ENCODE data around the gene SEMA4A.
"Not testable (repeated sequence)": the region's sequence is repeated elsewhere in the genome, so short reads cannot be mapped to it uniquely, and the experiment has no call there.

Gene SEMA4A

GRCh38 chr1:156194300-156194652 lies 40.9 kb downstream of the SEMA4A start:
- DNase-seq (ENCODE audit: low read depth in 3 of 3): no peak

GRCh38 chr1:156195853-156196252 lies 42.5 kb downstream of the SEMA4A start:
- no peak for DNase-seq (ENCODE audit: low read depth in 3 of 3)

- DNase-seq (ENCODE audit: low read depth in 3 of 3): no peak
These were observed 43.1 kb downstream of the SEMA4A start for GRCh38 chr1:156196445-156196844.

- no peak for DNase-seq (ENCODE audit: low read depth in 3 of 3)
These were observed 45.5 kb downstream of the SEMA4A start for GRCh38 chr1:156198831-156199349.

- DNase-seq (ENCODE audit: low read depth in 3 of 3): no peak
These were observed 46.7 kb downstream of the SEMA4A start for GRCh38 chr1:156200044-156200443.

GRCh38 chr1:156203331-156203730 lies 49.9 kb downstream of the SEMA4A start:
- no peak for DNase-seq (ENCODE audit: low read depth in 3 of 3)

GRCh38 chr1:156204686-156205085 lies 51.3 kb downstream of the SEMA4A start:
- no peak for DNase-seq (ENCODE audit: low read depth in 3 of 3)

GRCh38 chr1:156211243-156211642 lies 57.9 kb downstream of the SEMA4A start:
- no peak for DNase-seq (ENCODE audit: low read depth in 3 of 3)

- no peak for DNase-seq (ENCODE audit: low read depth in 3 of 3)
These were observed 58.7 kb downstream of the SEMA4A start for GRCh38 chr1:156212130-156212529.

GRCh38 chr1:156212833-156213643 lies 59.7 kb downstream of the SEMA4A start, which contains the start of gene PMF1:
Gene PMF1, plus strand, starts transcription at chr1:156213007. Its CDS starts 9 bp downstream, at chr1:156213016.
- DNase-seq (ENCODE audit: low read depth in 3 of 3): peak; percentile 92 to 96 (median 92)

- no peak for DNase-seq (ENCODE audit: low read depth in 3 of 3)
These were observed 60.2 kb downstream of the SEMA4A start for GRCh38 chr1:156213644-156213966.

- no peak for DNase-seq (ENCODE audit: low read depth in 3 of 3)
These were observed 60.8 kb downstream of the SEMA4A start for GRCh38 chr1:156214024-156214748.

GRCh38 chr1:156216361-156217086 lies 63.1 kb downstream of the SEMA4A start:
- not testable (repeated sequence) for DNase-seq (ENCODE audit: low read depth in 3 of 3)

GRCh38 chr1:156217871-156218270 lies 64.5 kb downstream of the SEMA4A start:
- DNase-seq (ENCODE audit: low read depth in 3 of 3): peak in 1 of 3 experiments; percentile 25

- no peak for DNase-seq (ENCODE audit: low read depth in 3 of 3)
These were observed 66.8 kb downstream of the SEMA4A start for GRCh38 chr1:156220226-156220625.

GRCh38 chr1:156221986-156222692 lies 68.8 kb downstream of the SEMA4A start:
- DNase-seq (ENCODE audit: low read depth in 3 of 3): no peak

GRCh38 chr1:156225677-156226014 lies 72.3 kb downstream of the SEMA4A start:
- no peak for DNase-seq (ENCODE audit: low read depth in 3 of 3)

- DNase-seq (ENCODE audit: low read depth in 3 of 3): no peak
These were observed 72.7 kb downstream of the SEMA4A start for GRCh38 chr1:156226116-156226538.

- no peak for DNase-seq (ENCODE audit: low read depth in 3 of 3)
These were observed 73.4 kb downstream of the SEMA4A start for GRCh38 chr1:156226782-156227181.
